ENCODE measurements around the gene C10orf90. TPM values are rescaled to one million over a fixed set of nuclear protein-coding genes. Genes with fewer than 3 reads are reported as not detected.

Gene C10orf90
- total RNA-seq, 1 donor from 2014 or later: not detected

DNA sequence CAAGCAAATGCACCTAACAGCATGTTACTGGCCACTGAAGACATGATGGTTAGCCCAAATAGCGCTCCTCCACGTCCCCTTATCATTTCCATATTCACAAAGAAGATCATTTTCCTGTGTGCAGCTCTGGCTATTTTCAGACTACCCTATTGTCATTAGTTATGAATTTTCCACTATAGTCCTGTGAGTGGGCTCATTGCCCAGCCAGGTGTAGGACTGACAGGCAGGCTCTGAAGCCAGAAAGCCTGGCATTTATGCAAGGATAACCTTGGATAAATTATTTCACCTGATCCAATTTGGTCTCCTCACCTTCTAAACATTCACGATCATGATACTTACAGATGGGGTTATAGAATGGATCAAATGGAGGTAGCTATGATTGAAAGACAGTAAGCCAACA lies 104.6 kb downstream of the C10orf90 start:
- POLR2A ChIA-PET: no interaction called here
- no peak for DNase-seq
- H3K4me3 Mint-ChIP-seq: no peak overlapping the region
- no peaks in the 10 kb centered on the region for H3K4me1 Mint-ChIP-seq
- no peak overlapping the region for H3K27ac Mint-ChIP-seq
- no peaks in the 10 kb centered on the region for H3K9me3 Mint-ChIP-seq
- TF ChIP-seq, protein P1, sequence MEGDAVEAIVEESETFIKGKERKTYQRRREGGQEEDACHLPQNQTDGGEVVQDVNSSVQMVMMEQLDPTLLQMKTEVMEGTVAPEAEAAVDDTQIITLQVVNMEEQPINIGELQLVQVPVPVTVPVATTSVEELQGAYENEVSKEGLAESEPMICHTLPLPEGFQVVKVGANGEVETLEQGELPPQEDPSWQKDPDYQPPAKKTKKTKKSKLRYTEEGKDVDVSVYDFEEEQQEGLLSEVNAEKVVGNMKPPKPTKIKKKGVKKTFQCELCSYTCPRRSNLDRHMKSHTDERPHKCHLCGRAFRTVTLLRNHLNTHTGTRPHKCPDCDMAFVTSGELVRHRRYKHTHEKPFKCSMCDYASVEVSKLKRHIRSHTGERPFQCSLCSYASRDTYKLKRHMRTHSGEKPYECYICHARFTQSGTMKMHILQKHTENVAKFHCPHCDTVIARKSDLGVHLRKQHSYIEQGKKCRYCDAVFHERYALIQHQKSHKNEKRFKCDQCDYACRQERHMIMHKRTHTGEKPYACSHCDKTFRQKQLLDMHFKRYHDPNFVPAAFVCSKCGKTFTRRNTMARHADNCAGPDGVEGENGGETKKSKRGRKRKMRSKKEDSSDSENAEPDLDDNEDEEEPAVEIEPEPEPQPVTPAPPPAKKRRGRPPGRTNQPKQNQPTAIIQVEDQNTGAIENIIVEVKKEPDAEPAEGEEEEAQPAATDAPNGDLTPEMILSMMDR (IDR thresholded peaks at IDR 0.05): no peak
- CTCF ChIA-PET: no interaction called here
- no peaks in the 10 kb centered on the region for H3K27me3 Mint-ChIP-seq
- no peak for ATAC-seq (ENCODE audit: low read depth)
- no peaks in the 10 kb centered on the region for H3K36me3 Mint-ChIP-seq (ENCODE audit: low read depth)
- intact Hi-C loops (cut with micrococcal nuclease): no loop called here

DNA sequence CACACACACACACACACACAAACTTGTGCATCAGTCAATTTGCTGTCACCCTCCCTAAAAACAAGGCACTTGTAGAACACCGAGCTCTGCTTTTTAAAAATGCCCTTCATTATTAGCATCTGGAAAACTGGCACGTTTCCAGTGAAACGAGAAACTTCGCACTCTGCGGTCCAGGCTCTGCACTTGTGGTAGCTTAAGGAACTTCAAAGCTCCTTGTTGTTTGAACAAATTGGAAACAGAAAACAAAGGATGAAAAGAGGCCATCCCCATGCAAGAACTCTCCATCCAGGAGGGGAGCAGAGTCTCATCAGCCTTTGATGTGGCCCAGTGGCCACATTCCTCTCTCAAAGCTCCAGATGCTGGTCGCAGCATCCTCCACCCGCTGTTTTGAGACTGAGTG lies 105.1 kb downstream of the C10orf90 start:
- Mint-ChIP-seq H3K36me3 (ENCODE audit: low read depth) (no peaks in the 10 kb centered on the region), H3K4me1 (no peaks in the 10 kb centered on the region), H3K27ac (no peak overlapping the region), H3K27me3 (no peaks in the 10 kb centered on the region), H3K9me3 (no peaks in the 10 kb centered on the region), H3K4me3 (no peak overlapping the region)
- ChIA-PET CTCF (no interaction called here), POLR2A (no interaction called here)
- TF ChIP-seq, protein P1 (IDR thresholded peaks at IDR 0.05): no peak
- intact Hi-C loops (cut with micrococcal nuclease): no loop called here
- no peak for DNase-seq
- ATAC-seq (ENCODE audit: low read depth): no peak

DNA sequence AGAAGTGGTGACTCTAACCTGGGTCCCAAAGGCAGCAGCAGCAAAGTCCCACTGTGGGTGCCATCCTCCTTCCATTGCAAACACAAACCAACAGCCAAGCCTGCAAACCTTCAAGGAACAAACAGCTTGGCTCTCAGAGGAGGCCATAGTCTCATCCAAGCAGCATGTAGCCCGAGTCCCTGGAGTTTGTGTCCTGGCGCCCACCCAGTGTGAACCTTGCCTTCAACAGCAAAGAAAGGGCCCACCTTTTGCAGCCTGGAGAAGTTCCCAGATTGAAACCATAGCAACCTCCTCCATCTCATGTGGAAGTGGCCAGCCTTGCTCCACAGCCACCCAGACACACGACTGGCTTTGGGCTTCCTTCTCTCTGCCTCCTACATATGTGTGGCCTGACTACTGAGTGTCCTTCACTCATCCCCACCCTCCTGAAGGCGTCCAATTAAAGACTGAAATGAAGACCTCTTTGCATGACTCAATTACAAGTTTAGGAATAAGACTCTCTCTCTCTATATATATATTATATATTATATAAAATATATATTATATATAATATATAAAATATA lies 106.1 kb downstream of the C10orf90 start:
- ATAC-seq (ENCODE audit: low read depth): no peak
- Mint-ChIP-seq H3K36me3 (ENCODE audit: low read depth) (no peaks in the 10 kb centered on the region), H3K4me1 (no peaks in the 10 kb centered on the region), H3K27me3 (no peaks in the 10 kb centered on the region), H3K4me3 (no peak overlapping the region), H3K9me3 (no peaks in the 10 kb centered on the region), H3K27ac (no peak overlapping the region)
- intact Hi-C loops (cut with micrococcal nuclease): no loop called here
- ChIA-PET CTCF (no interaction called here), POLR2A (no interaction called here)
- TF ChIP-seq, protein P1 (IDR thresholded peaks at IDR 0.05): no peak
- no peak for DNase-seq

DNA sequence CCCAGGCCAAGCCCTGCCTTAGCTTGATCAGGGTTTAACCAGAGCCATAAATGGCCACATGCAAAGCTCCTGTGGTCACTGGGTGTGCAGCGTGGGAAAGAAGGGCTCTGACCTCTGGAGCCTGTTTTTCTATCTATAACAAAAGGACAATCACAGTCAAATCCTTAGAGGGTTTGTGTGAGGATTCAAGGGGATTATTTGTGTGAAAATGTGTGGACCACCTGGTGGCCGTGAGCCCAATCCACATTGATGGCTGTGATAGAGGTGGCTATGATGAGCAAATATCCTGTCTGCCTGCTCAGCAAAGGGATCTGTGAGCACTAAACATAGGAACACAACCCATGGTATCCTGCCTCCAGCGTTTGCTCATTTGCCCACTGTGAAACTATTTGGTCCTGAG lies 107.1 kb downstream of the C10orf90 start:
- Mint-ChIP-seq H3K27ac (no peak overlapping the region), H3K4me1 (no peaks in the 10 kb centered on the region), H3K4me3 (no peak overlapping the region), H3K9me3 (no peaks in the 10 kb centered on the region), H3K36me3 (ENCODE audit: low read depth) (no peaks in the 10 kb centered on the region), H3K27me3 (no peaks in the 10 kb centered on the region)
- TF ChIP-seq, protein P1 (IDR thresholded peaks at IDR 0.05): no peak
- ATAC-seq (ENCODE audit: low read depth) (no peak), DNase-seq (no peak)
- POLR2A ChIA-PET: no interaction called here
- CTCF ChIA-PET: no interaction called here
- intact Hi-C loops (cut with micrococcal nuclease): no loop called here

DNA sequence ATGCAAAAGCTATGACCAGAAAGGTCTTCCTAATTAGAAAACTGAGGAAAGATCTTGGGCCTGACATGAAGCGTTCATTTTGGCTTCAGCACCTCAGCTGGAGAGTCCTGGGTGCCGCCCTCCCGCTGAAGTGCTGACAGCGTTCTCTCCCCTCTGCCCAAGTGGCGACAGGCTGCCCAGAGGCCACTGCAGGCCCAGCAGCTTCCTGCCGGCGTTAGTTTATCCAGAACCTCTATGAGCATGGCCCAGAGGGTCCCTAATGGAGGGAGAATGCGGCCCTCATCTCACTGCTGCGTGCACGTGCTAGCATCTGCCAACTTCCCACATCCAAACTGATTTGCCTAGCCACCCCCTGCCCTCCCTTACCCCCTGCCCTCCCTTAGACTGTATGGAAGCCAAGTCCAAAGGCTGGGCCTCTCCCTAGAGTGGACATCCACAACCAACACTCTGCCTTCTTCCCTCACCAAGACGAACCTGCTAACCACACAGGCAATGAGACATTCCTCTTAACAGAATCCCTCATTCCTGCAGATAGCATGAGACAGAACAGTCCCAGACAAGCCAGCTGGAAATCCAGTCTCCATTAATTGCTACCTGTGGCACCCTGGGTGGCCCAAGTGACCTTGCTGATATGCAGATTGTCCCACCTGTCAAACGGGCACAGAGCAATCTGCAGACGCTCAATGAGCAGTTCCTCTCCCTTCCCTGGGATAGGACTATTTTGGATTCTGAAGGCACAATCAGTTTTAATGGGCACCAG lies 108.4 kb downstream of the C10orf90 start:
- no peaks in the 10 kb centered on the region for H3K4me1 Mint-ChIP-seq
- H3K27me3 Mint-ChIP-seq: no peaks in the 10 kb centered on the region
- intact Hi-C loops (cut with micrococcal nuclease): no loop called here
- TF ChIP-seq, protein P1 (IDR thresholded peaks at IDR 0.05): no peak
- CTCF ChIA-PET: no interaction called here
- H3K27ac Mint-ChIP-seq: no peak overlapping the region
- POLR2A ChIA-PET: no interaction called here
- no peak overlapping the region for H3K4me3 Mint-ChIP-seq
- ATAC-seq (ENCODE audit: low read depth): no peak
- no peaks in the 10 kb centered on the region for H3K9me3 Mint-ChIP-seq
- DNase-seq: no peak
- H3K36me3 Mint-ChIP-seq (ENCODE audit: low read depth): no peaks in the 10 kb centered on the region
